Psoas muscle (tissue), 8 donors: ENCODE data around the gene CMTM7. TPM values are rescaled to one million over a fixed set of nuclear protein-coding genes. Genes with fewer than 3 reads are reported as not detected.

Experiments
- ATAC-seq, 4 donors: fragments of 200-7000 bp; cut with Tn5 transposase; one replicate each; pipeline ENCODE4 v1.9.1; 2020; ENCODE audit warnings: moderate library complexity in 3 of 4, mild to moderate bottlenecking in 2 of 4
- DNase-seq, 2 donors: peaks; one replicate each; pipeline ENCODE4 v3.0.0-alpha.2; 2020
- H3K27ac ChIP-seq: fragments of 200-600 bp; one replicate; pipeline ENCODE4 v1.8.0; 2022
- H3K27me3 ChIP-seq, 3 donors: fragments of 200-600 bp in 1 of 3; one replicate each; pipeline versions ENCODE4 v1.6.1 to v1.8.0; 2013 to 2022; ENCODE audit warnings: low read length in 2 of 3, mild to moderate bottlenecking in 2 of 3, moderate library complexity in 1 of 3; ENCODE audit not compliant: insufficient read depth in 3 of 3
- H3K36me3 ChIP-seq, 2 donors: fragments of 200-600 bp in 1 of 2; one replicate each; pipeline versions ENCODE4 v1.6.1 to v1.8.0; 2013 to 2022; ENCODE audit warnings: low read depth in 1 of 2, mild to moderate bottlenecking in 1 of 2, moderate library complexity in 1 of 2; ENCODE audit not compliant: insufficient read depth in 1 of 2
- H3K4me1 ChIP-seq: fragments of 200-600 bp; one replicate; pipeline ENCODE4 v1.8.0; 2022
- H3K4me3 ChIP-seq: fragments of 200-600 bp; one replicate; pipeline ENCODE4 v1.8.0; 2022; ENCODE audit warnings: mild to moderate bottlenecking
- H3K9me3 ChIP-seq: fragments of 200-600 bp; one replicate; pipeline ENCODE4 v1.8.0; 2022
- CTCF ChIP-seq: fragments of 200-600 bp; IDR thresholded peaks from one replicate; pipeline ENCODE4 v1.8.0; 2022; ENCODE audit warnings: antibody characterized with exemption
- WGBS, 3 donors: extraction: QIAGEN DNeasy Blood & Tissue Kit; methylation state at CpG; one replicate each; pipeline versions ENCODE4 v1.1.6 to v1.1.7; 2013; 5-methylcytosine and 5-hydroxymethylcytosine counted together
- intact Hi-C, 2 donors: fragments of 100-400 bp; cut with DNase I; formaldehyde crosslinking; loops; one replicate each; pipeline versions ENCODE4 v1.11.0 to v1.14.2; 2022
- polyA plus RNA-seq, 3 donors: library from polyadenylated mRNA; stranded (reverse); fragments of 200-250 nt; gene quantifications; one replicate each; pipeline ENCODE4 v1.2.3, GENCODE V29; 2013
- total RNA-seq, 4 donors: library from RNA; stranded (reverse); fragmentation: NEBNext Ultra II Directional in 2 of 4; extraction: Animal tissue kit (Norgen Biotek cat#: 25700) in 2 of 4; gene quantifications; one replicate each; pipeline versions ENCODE4 v1.2.1 to v1.2.4, GENCODE V29; 2021 to 2023
- donor health status: healthy with polysubstance abuse.
- donor health status: DM: no; HTN: no; CAD: no; lungs with moderate emphysema.
- donor health status: Bipolar disorder and iron deficiency.
- donor health status: healthy.
- donor health status: DM: yes; HTN: yes; CAD: no.
- donor health status: DM: no; HTN: no; CAD: no.
- donor health status: DM: no; HTN: no; CAD: no.
- donor health status: DM: yes; HTN: yes; CAD: no.

The CMTM7 gene
- total and polyA plus RNA-seq, 7 donors = 0.65 to 18.5 (median 2.6) TPM

GRCh38 chr3:32474201-32474600 lies 82.5 kb downstream of the CMTM7 start:
- H3K4me3 ChIP-seq = no peak overlapping the region
- no peaks in the 10 kb centered on the region for H3K9me3 ChIP-seq
- DNase-seq = no peak
- no peak for TF ChIP-seq CTCF
- intact Hi-C loops = no loop called here
- no peaks in the 10 kb centered on the region for H3K4me1 ChIP-seq
- WGBS, 3 donors = 62 to 73% (median 72%) methylated on average over 2 of the region's 2 CpGs
- H3K27me3 ChIP-seq = no peaks in the 10 kb centered on the region
- H3K36me3 ChIP-seq = peaks cover 0 to 9% of the 10 kb centered on the region in 2 donors
- no peak overlapping the region for H3K27ac ChIP-seq
- no peak for ATAC-seq

GRCh38 chr3:32480604-32481003 lies 89.0 kb downstream of the CMTM7 start:
- WGBS, 3 donors = 97 to 99% (median 98%) methylated on average over 1 of the region's 1 CpG
- peaks cover 0 to 30% of the 10 kb centered on the region in 2 donors for H3K36me3 ChIP-seq
- no peak for ATAC-seq
- no peaks in the 10 kb centered on the region for H3K27me3 ChIP-seq
- H3K27ac ChIP-seq = no peak overlapping the region
- H3K9me3 ChIP-seq = no peaks in the 10 kb centered on the region
- H3K4me1 ChIP-seq = no peaks in the 10 kb centered on the region
- no peak for DNase-seq
- intact Hi-C loops = no loop called here
- TF ChIP-seq CTCF = no peak
- no peak overlapping the region for H3K4me3 ChIP-seq

GRCh38 chr3:32481791-32482631 lies 90.4 kb downstream of the CMTM7 start:
- Histone ChIP-seq H3K4me1 (no peaks in the 10 kb centered on the region), H3K27me3 (no peaks in the 10 kb centered on the region), H3K9me3 (no peaks in the 10 kb centered on the region), H3K36me3 (peaks cover 0 to 42% of the 10 kb centered on the region in 2 donors), H3K27ac (no peak overlapping the region), H3K4me3 (no peak overlapping the region)
- ATAC-seq (no peak), DNase-seq (no peak)
- WGBS, 3 donors = 85 to 95% (median 87%) methylated on average over 3 of the region's 3 CpGs
- intact Hi-C loops = no loop called here
- TF ChIP-seq CTCF = no peak

GRCh38 chr3:32482693-32483092 lies 91.0 kb downstream of the CMTM7 start:
- no peak overlapping the region for H3K27ac ChIP-seq
- DNase-seq (no peak), ATAC-seq (no peak)
- no peaks in the 10 kb centered on the region for H3K9me3 ChIP-seq
- intact Hi-C loops = no loop called here
- H3K36me3 ChIP-seq = peaks cover 0 to 47% of the 10 kb centered on the region in 2 donors
- no peaks in the 10 kb centered on the region for H3K27me3 ChIP-seq
- H3K4me3 ChIP-seq = no peak overlapping the region
- WGBS, 3 donors = 93 to 95% (median 95%) methylated on average over 1 of the region's 1 CpG
- TF ChIP-seq CTCF = no peak
- no peaks in the 10 kb centered on the region for H3K4me1 ChIP-seq
